CD14-positive monocyte (primary cell): ENCODE results near the gene KLHDC9. TPM values are rescaled to one million over a fixed set of nuclear protein-coding genes. Genes with fewer than 3 reads are reported as not detected.

Source experiments
- DNase-seq, 3 donors: peaks; one replicate each; pipeline ENCODE4 v3.0.0-alpha.2; 2011 to 2022
- H2AFZ ChIP-seq: 2 replicates; pipeline ENCODE4 v1.6.0; 2012; ENCODE audit warnings: mild to moderate bottlenecking, low read depth, low read length, inconsistent platforms; ENCODE audit not compliant: insufficient read depth, poor library complexity, severe bottlenecking
- H3K27ac ChIP-seq, 2 donors: 1 replicate in 1 of 2; 2 replicates in 1 of 2; pipeline ENCODE4 v1.5.1; 2012 to 2013; ENCODE audit warnings: low read length in 2 of 2, control low read depth in 1 of 2, inconsistent platforms in 1 of 2, low read depth in 1 of 2, mild to moderate bottlenecking in 1 of 2
- H3K27me3 ChIP-seq, 2 donors: one replicate each; pipeline versions ENCODE4 v1.6.0 to v1.6.1; 2011 to 2013; ENCODE audit warnings: low read length in 2 of 2; ENCODE audit not compliant: control insufficient read depth in 2 of 2, insufficient read depth in 2 of 2
- H3K36me3 ChIP-seq, 2 donors: replicated peaks in 1 of 2; 1 replicate in 1 of 2; 2 replicates in 1 of 2; pipeline versions ENCODE4 v1.5.1 to v1.6.1; 2012 to 2013; ENCODE audit warnings: low read length in 2 of 2, control low read depth in 1 of 2, inconsistent platforms in 1 of 2, mild to moderate bottlenecking in 1 of 2; ENCODE audit not compliant: insufficient read depth in 2 of 2, control insufficient read depth in 1 of 2
- H3K4me1 ChIP-seq, 2 donors: 1 replicate in 1 of 2; 2 replicates in 1 of 2; pipeline versions ENCODE4 v1.5.1 to v1.6.1; 2012 to 2013; ENCODE audit warnings: low read length in 2 of 2, control low read depth in 1 of 2, inconsistent platforms in 1 of 2, mild to moderate bottlenecking in 1 of 2, moderate library complexity in 1 of 2; ENCODE audit not compliant: insufficient read depth in 2 of 2, control insufficient read depth in 1 of 2
- H3K4me2 ChIP-seq: replicated peaks from 2 replicates; pipeline ENCODE3; 2012; ENCODE audit warnings: low read length, moderate library complexity, mild to moderate bottlenecking; ENCODE audit not compliant: poor library complexity, severe bottlenecking; ENCODE audit errors: extremely low read depth
- H3K4me3 ChIP-seq, 3 experiments: fragments of 200-600 bp in 1 of 3; sonication (generic) in 1 of 3; replicated peaks in 1 of 3; 1 replicate in 2 of 3; 2 replicates in 1 of 3; pipeline ENCODE4 v1.5.1; 2011 to 2013; ENCODE audit warnings: low read length in 3 of 3, mild to moderate bottlenecking in 3 of 3, control low read depth in 2 of 3, low read depth in 2 of 3, inconsistent platforms in 1 of 3, moderate library complexity in 1 of 3
- H3K79me2 ChIP-seq: 2 replicates; pipeline ENCODE4 v1.6.0; 2012; ENCODE audit warnings: mild to moderate bottlenecking, control low read depth, inconsistent platforms, low read length, moderate library complexity; ENCODE audit not compliant: insufficient read depth
- H3K9ac ChIP-seq: 2 replicates; pipeline ENCODE4 v1.6.0; 2017; ENCODE audit warnings: low read length, mild to moderate bottlenecking; ENCODE audit not compliant: insufficient read depth, poor library complexity, severe bottlenecking
- H3K9me3 ChIP-seq, 2 donors: replicated peaks in 1 of 2; 1 replicate in 1 of 2; 2 replicates in 1 of 2; pipeline versions ENCODE4 v1.5.1 to v1.6.1; 2012 to 2013; ENCODE audit warnings: low read length in 2 of 2, control low read depth in 1 of 2; ENCODE audit not compliant: control insufficient read depth in 1 of 2, insufficient read depth in 1 of 2
- H4K20me1 ChIP-seq: 2 replicates; pipeline ENCODE4 v1.6.0; 2012; ENCODE audit warnings: mild to moderate bottlenecking, low read length, control low read depth, moderate library complexity; ENCODE audit not compliant: insufficient read depth
- H3K27ac Mint-ChIP-seq, 7 donors: one replicate each; pipeline ENCODE4 v1.8.0; 2020; ENCODE audit warnings: mild to moderate bottlenecking in 7 of 7, mixed read lengths in 7 of 7, moderate library complexity in 6 of 7, inconsistent platforms in 2 of 7
- H3K27me3 Mint-ChIP-seq, 3 donors: one replicate each; pipeline ENCODE4 v1.8.0; 2021 to 2022; ENCODE audit warnings: low read depth in 3 of 3, mild to moderate bottlenecking in 3 of 3, mixed read lengths in 3 of 3, moderate library complexity in 3 of 3, inconsistent platforms in 1 of 3
- H3K36me3 Mint-ChIP-seq, 2 donors: one replicate each; pipeline ENCODE4 v1.8.0; 2020; ENCODE audit warnings: mixed read lengths in 2 of 2, inconsistent platforms in 1 of 2, mild to moderate bottlenecking in 1 of 2
- H3K4me1 Mint-ChIP-seq: one replicate; pipeline ENCODE4 v1.8.0; 2020; ENCODE audit warnings: mild to moderate bottlenecking, mixed read lengths
- H3K4me3 Mint-ChIP-seq, 2 donors: one replicate each; pipeline ENCODE4 v1.8.0; 2020; ENCODE audit warnings: mild to moderate bottlenecking in 2 of 2, mixed read lengths in 2 of 2, moderate library complexity in 1 of 2
- H3K9me3 Mint-ChIP-seq, 7 donors: one replicate each; pipeline ENCODE4 v1.8.0; 2020 to 2022; ENCODE audit warnings: mixed read lengths in 7 of 7, mild to moderate bottlenecking in 6 of 7, moderate library complexity in 6 of 7, inconsistent platforms in 2 of 7
- WGBS: methylation state at CpG from one replicate; pipeline ENCODE4 v1.1.5; 2013; ENCODE audit warnings: missing lambda C conversion rate; ENCODE audit not compliant: insufficient coverage; 5-methylcytosine and 5-hydroxymethylcytosine counted together
- intact Hi-C, 2 donors: fragments of 100-400 bp; cut with micrococcal nuclease; formaldehyde crosslinking; loops; one replicate each; pipeline versions ENCODE4 v1.15.0 to v1.15.1; 2023
- polyA plus RNA-seq, 3 donors: library from polyadenylated mRNA; depleted of rRNA in 1 of 3; unstranded in 2 of 3; stranded (reverse) in 1 of 3; fragments of 300-500 nt in 2 of 3; fragments of >200 nt in 1 of 3; fragmentation: Illumina TruSeq in 2 of 3; gene quantifications; 1 replicate in 2 of 3; 2 replicates in 1 of 3; pipeline ENCODE4 v1.2.3, GENCODE V29; 2012 to 2021
- TF ChIP-seq, protein P1 (sequence below): fragments of 200-600 bp; IDR thresholded peaks from one replicate; pipeline ENCODE4 v1.8.0; 2022; ENCODE audit warnings: antibody characterized with exemption, mild to moderate bottlenecking

Gene KLHDC9
- polyA plus RNA-seq, 3 donors, result 0.08 TPM; not detected in 2

DNA sequence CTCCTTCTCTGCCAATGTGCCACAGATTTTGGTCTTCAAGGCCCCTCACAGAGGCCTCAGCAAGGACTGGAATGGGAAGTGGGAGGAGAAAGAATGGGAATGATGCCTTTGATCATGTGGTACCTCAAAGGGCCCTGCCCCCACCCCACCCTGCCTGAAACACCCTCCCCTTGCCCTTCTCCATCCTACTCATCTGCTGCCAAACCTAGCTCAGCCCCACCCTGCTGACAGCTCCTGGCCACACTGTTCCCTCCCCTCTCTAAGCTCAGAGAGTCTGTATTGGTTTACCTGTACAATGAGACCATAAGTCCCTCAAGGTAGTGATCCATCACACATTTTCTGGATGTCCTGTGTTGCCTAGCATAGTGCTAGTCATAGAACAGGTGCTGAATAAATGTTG, 21.8 kb upstream of the KLHDC9 start:
- Mint-ChIP-seq H3K4me3 (no peak overlapping the region), H3K9me3 (no peaks in the 10 kb centered on the region), H3K27me3 (no peaks in the 10 kb centered on the region), H3K27ac (peak overlapping the region in 2 of 7 donors; percentile 17 to 57), H3K36me3 (peaks cover 4 to 6% of the 10 kb centered on the region in 2 donors), H3K4me1 (peaks cover 34% of the 10 kb centered on the region)
- H4K20me1 ChIP-seq, result no peaks in the 10 kb centered on the region
- H3K4me1 ChIP-seq, result peaks cover 25 to 32% of the 10 kb centered on the region in 2 donors
- H3K36me3 ChIP-seq, result no peaks in the 10 kb centered on the region
- H3K79me2 ChIP-seq, result peaks cover under 1% of the 10 kb centered on the region
- no peaks in the 10 kb centered on the region for H3K27me3 ChIP-seq
- intact Hi-C loops, result no loop called here
- H3K9me3 ChIP-seq, result no peaks in the 10 kb centered on the region
- no peak overlapping the region for H3K9ac ChIP-seq
- TF ChIP-seq, protein P1, sequence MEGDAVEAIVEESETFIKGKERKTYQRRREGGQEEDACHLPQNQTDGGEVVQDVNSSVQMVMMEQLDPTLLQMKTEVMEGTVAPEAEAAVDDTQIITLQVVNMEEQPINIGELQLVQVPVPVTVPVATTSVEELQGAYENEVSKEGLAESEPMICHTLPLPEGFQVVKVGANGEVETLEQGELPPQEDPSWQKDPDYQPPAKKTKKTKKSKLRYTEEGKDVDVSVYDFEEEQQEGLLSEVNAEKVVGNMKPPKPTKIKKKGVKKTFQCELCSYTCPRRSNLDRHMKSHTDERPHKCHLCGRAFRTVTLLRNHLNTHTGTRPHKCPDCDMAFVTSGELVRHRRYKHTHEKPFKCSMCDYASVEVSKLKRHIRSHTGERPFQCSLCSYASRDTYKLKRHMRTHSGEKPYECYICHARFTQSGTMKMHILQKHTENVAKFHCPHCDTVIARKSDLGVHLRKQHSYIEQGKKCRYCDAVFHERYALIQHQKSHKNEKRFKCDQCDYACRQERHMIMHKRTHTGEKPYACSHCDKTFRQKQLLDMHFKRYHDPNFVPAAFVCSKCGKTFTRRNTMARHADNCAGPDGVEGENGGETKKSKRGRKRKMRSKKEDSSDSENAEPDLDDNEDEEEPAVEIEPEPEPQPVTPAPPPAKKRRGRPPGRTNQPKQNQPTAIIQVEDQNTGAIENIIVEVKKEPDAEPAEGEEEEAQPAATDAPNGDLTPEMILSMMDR, result no peak
- no peak for DNase-seq
- no peak overlapping the region for H3K4me3 ChIP-seq
- no peak overlapping the region for H3K27ac ChIP-seq
- no peak overlapping the region for H3K4me2 ChIP-seq
- no peak overlapping the region for H2AFZ ChIP-seq

DNA sequence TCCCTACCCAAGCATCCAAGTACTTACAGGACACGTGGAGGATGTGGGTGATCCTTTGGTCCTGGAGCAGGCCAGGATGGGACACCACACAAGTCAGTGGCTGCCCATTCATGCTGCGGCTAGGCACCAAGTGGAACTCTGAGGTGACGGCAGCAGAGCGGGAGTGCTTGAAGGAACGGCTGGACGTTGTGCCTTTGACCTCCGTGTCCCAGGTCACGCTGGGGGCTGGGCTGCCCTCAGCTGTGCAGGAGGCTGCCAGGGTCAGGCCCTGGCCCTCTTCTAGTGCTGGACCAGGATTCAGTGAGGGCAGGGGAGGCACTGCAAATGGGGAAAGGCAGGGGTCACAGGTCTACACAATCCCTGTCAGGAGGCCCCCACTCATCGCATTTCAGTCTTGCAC, 20.7 kb upstream of the KLHDC9 start:
- WGBS, result 94% methylated on average over 8 of the region's 9 CpGs
- Mint-ChIP-seq H3K27me3 (no peaks in the 10 kb centered on the region), H3K36me3 (peaks cover 4 to 10% of the 10 kb centered on the region in 2 donors), H3K9me3 (no peaks in the 10 kb centered on the region), H3K4me1 (peaks cover 36% of the 10 kb centered on the region), H3K27ac (peak overlapping the region in 1 of 7 donors; percentile 8), H3K4me3 (no peak overlapping the region)
- DNase-seq, result no peak
- no peak overlapping the region for H3K4me2 ChIP-seq
- H4K20me1 ChIP-seq, result no peaks in the 10 kb centered on the region
- H3K9me3 ChIP-seq, result no peaks in the 10 kb centered on the region
- H2AFZ ChIP-seq, result no peak overlapping the region
- no peak overlapping the region for H3K4me3 ChIP-seq
- no peaks in the 10 kb centered on the region for H3K36me3 ChIP-seq
- H3K4me1 ChIP-seq, result peaks cover 21 to 32% of the 10 kb centered on the region in 2 donors
- TF ChIP-seq, protein P1, result no peak
- intact Hi-C loops, result no loop called here
- H3K27ac ChIP-seq, result no peak overlapping the region
- H3K27me3 ChIP-seq, result no peaks in the 10 kb centered on the region
- H3K9ac ChIP-seq, result no peak overlapping the region
- H3K79me2 ChIP-seq, result no peaks in the 10 kb centered on the region
